Suprapubic skin (tissue), 4 donors: ENCODE data around the gene MYO1C. TPM values are rescaled to one million over a fixed set of nuclear protein-coding genes. Genes with fewer than 3 reads are reported as not detected.
"Not testable (repeated sequence)": the region's sequence is repeated elsewhere in the genome, so short reads cannot be mapped to it uniquely, and the experiment has no call there.

Source experiments
- DNase-seq, 2 donors: peaks; one replicate each; pipeline ENCODE4 v3.0.0-alpha.2; 2019; ENCODE audit warnings: low spot score in 2 of 2
- H3K27ac ChIP-seq: fragments of 200-600 bp; sonication (generic); one replicate; pipeline ENCODE4 v1.5.1; 2019
- H3K27me3 ChIP-seq: fragments of 200-600 bp; sonication (generic); one replicate; pipeline ENCODE4 v1.5.1; 2019
- H3K36me3 ChIP-seq: fragments of 200-600 bp; sonication (generic); one replicate; pipeline ENCODE4 v1.5.1; 2019
- H3K4me1 ChIP-seq: fragments of 200-600 bp; sonication (generic); one replicate; pipeline ENCODE4 v1.5.1; 2019
- H3K4me3 ChIP-seq: fragments of 200-600 bp; sonication (generic); one replicate; pipeline ENCODE4 v1.5.1; 2019; ENCODE audit warnings: mild to moderate bottlenecking
- H3K9me3 ChIP-seq: fragments of 200-600 bp; sonication (generic); one replicate; pipeline ENCODE4 v1.5.1; 2019
- EP300 ChIP-seq: sonication (generic); formaldehyde crosslinking; IDR thresholded peaks from one replicate; pipeline ENCODE4 v1.6.1; 2017; ENCODE audit warnings: antibody characterized with exemption
- POLR2A ChIP-seq, 2 donors: fragments of 450-650 bp; IDR thresholded peaks; one replicate each; pipeline ENCODE4 v1.6.1; 2017; ENCODE audit warnings: antibody characterized with exemption in 2 of 2, mild to moderate bottlenecking in 2 of 2, moderate library complexity in 2 of 2
- POLR2AphosphoS5 ChIP-seq, 3 donors: sonication (generic); formaldehyde crosslinking; IDR thresholded peaks; one replicate each; pipeline ENCODE4 v1.6.1; 2017; ENCODE audit warnings: antibody characterized with exemption in 3 of 3
- WGBS: methylation state at CpG from one replicate; pipeline ENCODE4 v1.1.5; 2018; 5-methylcytosine and 5-hydroxymethylcytosine counted together
- total RNA-seq, 4 donors: library from RNA; depleted of rRNA; stranded (reverse); fragments of >200 nt; gene quantifications; one replicate each; pipeline ENCODE4 v1.1.0, GENCODE V29; 2016
- TF ChIP-seq, protein P1 (sequence below), 2 donors: fragments of 200-600 bp in 1 of 2; fragments of 450-650 bp in 1 of 2; sonication (generic) in 1 of 2; IDR thresholded peaks; one replicate each; pipeline ENCODE4 v1.5.1; 2016 to 2019; ENCODE audit warnings: antibody characterized with exemption in 2 of 2, mild to moderate bottlenecking in 1 of 2, moderate library complexity in 1 of 2

The MYO1C gene
- total RNA-seq, 4 donors from 2014 or later, result 74.9 to 116 (median 103) TPM

DNA sequence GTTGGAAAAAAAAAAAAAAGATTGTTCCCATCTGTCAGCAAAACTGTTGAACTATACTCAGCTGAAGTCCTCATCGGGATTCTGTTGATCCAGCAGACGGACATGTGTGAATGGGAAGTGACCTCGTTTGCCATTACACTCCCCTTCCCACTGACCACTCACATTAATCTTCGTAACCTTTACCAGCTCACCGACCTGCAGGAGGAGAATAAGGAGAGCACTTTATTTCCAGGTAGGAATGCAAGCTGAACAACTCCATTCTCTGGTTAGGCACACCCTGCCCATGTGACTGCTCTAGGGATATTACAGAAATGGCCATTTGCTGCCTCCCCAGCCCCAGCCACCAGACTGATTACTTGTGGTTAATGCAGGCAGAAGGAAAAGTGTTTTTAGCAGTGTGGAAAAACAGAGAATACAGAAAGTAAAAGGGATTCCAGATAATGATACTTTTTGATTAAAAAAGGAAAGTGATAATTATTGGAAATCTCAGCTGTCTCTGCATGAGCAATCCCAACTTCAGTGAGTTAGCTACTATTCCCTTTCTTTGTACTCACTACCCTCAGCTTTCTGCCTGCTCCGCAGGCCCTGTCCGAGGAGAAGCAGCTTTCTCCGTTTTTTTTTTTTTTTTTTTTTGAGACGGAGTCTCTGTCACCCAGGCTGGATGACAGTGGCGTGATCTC, 68.9 kb downstream of the MYO1C start:
- peaks cover 54% of the 10 kb centered on the region for H3K36me3 ChIP-seq
- H3K27ac ChIP-seq, result peak overlapping the region; percentile 0
- no peak overlapping the region for H3K4me3 ChIP-seq
- no peak for DNase-seq
- no peaks in the 10 kb centered on the region for H3K9me3 ChIP-seq
- no peaks in the 10 kb centered on the region for H3K27me3 ChIP-seq
- H3K4me1 ChIP-seq, result peaks cover 10% of the 10 kb centered on the region
- TF ChIP-seq POLR2AphosphoS5 (IDR thresholded peaks at IDR 0.05) (no peak), EP300 (no peak), POLR2A (IDR thresholded peaks at IDR 0.05) (no peak)
- TF ChIP-seq, protein P1, sequence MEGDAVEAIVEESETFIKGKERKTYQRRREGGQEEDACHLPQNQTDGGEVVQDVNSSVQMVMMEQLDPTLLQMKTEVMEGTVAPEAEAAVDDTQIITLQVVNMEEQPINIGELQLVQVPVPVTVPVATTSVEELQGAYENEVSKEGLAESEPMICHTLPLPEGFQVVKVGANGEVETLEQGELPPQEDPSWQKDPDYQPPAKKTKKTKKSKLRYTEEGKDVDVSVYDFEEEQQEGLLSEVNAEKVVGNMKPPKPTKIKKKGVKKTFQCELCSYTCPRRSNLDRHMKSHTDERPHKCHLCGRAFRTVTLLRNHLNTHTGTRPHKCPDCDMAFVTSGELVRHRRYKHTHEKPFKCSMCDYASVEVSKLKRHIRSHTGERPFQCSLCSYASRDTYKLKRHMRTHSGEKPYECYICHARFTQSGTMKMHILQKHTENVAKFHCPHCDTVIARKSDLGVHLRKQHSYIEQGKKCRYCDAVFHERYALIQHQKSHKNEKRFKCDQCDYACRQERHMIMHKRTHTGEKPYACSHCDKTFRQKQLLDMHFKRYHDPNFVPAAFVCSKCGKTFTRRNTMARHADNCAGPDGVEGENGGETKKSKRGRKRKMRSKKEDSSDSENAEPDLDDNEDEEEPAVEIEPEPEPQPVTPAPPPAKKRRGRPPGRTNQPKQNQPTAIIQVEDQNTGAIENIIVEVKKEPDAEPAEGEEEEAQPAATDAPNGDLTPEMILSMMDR (IDR thresholded peaks at IDR 0.05), result no peak
- WGBS, result 77% methylated on average over 10 of the region's 10 CpGs

DNA sequence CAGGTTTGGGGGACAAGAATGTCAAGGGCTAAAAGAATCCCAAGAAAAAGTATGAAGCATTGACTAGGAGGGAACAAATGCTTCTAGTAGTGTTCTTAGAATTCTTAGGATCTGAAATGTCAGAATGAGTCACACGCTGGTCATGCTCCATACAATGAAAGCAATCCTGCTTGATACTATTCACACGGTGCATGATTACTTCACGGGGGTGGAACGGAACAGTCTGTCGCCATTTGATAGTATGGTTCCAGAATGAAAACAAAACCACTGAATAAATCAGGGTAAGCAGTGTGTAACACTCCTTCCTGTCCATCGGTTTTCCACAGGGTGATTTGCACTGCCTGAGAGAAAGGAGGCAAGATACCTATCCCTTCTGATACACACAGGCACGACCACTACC, 69.6 kb downstream of the MYO1C start:
- Histone ChIP-seq H3K36me3 (peaks cover 53% of the 10 kb centered on the region), H3K4me1 (peaks cover 10% of the 10 kb centered on the region), H3K27ac (peak overlapping the region; percentile 0), H3K27me3 (no peaks in the 10 kb centered on the region), H3K4me3 (no peak overlapping the region), H3K9me3 (no peaks in the 10 kb centered on the region)
- WGBS, result 86% methylated on average over 7 of the region's 7 CpGs
- no peak for DNase-seq
- TF ChIP-seq, protein P1 (IDR thresholded peaks at IDR 0.05), result no peak
- TF ChIP-seq POLR2A (IDR thresholded peaks at IDR 0.05) (no peak), POLR2AphosphoS5 (IDR thresholded peaks at IDR 0.05) (no peak), EP300 (no peak)

DNA sequence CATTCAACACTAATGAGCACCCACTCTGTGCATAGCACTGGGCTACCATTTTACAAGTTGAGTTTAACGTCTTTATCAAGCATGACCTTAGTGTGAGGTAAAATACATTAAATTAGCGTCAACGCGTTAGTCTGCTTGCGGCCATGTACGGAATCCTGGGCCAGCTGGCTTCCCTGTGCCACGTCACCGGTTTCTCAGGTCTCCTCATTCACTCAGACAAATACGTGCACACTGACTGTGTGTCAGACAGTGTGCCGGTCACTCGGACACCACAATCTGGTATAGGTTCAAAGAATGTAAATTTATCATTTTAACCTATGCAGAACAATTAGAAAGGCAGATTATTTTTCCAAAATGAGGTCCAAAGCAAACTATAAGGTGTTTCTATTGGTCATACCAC, 71.0 kb downstream of the MYO1C start:
- H3K9me3 ChIP-seq, result no peaks in the 10 kb centered on the region
- peaks cover 62% of the 10 kb centered on the region for H3K36me3 ChIP-seq
- TF ChIP-seq POLR2AphosphoS5 (IDR thresholded peaks at IDR 0.05) (no peak), EP300 (no peak)
- H3K27ac ChIP-seq, result no peak overlapping the region
- H3K4me1 ChIP-seq, result peaks cover 10% of the 10 kb centered on the region
- no peak for DNase-seq
- no peaks in the 10 kb centered on the region for H3K27me3 ChIP-seq
- 96% methylated on average over 11 of the region's 11 CpGs for WGBS
- H3K4me3 ChIP-seq, result no peak overlapping the region

- H3K27me3 ChIP-seq, result no peaks in the 10 kb centered on the region
- H3K36me3 ChIP-seq, result peaks cover 59% of the 10 kb centered on the region
- TF ChIP-seq, protein P1 (IDR thresholded peaks at IDR 0.05), result no peak
- TF ChIP-seq POLR2AphosphoS5 (IDR thresholded peaks at IDR 0.05) (no peak), POLR2A (IDR thresholded peaks at IDR 0.05) (no peak), EP300 (no peak)
- no peak for DNase-seq
- no peaks in the 10 kb centered on the region for H3K9me3 ChIP-seq
- H3K4me1 ChIP-seq, result peaks cover 10% of the 10 kb centered on the region
- no peak overlapping the region for H3K4me3 ChIP-seq
- WGBS, result 79% methylated on average over 2 of the region's 2 CpGs
- no peak overlapping the region for H3K27ac ChIP-seq
These were observed 71.5 kb downstream of the MYO1C start for GRCh38 chr17:1420981-1421380.

DNA sequence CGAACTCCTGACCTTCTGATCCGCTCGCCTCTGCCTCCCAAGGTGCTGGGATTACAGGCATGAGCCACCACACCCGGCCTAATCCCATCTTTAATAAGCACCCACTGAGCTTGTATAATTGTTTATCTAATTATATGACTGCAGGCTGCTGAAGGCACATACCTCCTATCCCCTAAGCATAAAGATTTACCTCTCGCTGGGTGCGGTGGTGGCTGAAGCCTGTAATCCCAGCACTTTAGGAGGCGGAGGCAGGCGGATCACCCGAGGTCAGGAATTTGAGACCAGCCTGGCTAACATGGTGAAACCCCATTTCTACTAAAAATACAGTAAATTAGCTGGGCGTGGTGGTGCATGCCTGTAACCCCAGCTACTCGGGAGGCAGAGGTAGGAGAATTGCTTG, 72.3 kb downstream of the MYO1C start:
- no peak overlapping the region for H3K27ac ChIP-seq
- no peak for DNase-seq
- WGBS, result 96% methylated on average over 11 of the region's 11 CpGs

DNA sequence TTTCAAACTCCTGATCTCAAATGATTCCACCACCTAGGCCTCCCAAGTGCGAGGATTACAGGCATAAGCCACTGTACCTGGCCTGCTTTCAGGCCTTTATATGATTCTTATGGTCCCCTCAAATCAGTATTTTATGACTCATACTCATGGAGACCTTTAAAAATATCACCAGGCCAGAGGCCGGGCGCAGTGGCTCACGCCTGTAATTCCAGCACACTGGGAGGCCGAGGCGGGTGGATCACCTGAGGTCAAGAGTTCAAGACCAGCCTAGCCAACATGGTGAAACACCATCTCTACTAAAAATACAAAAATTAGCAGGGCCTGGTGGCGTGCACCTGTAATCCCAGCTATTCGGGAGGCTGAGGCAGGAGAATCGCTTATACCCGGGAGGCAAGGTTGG, 74.0 kb downstream of the MYO1C start:
- H3K27ac ChIP-seq, H3K4me3 ChIP-seq, H3K9me3 ChIP-seq, DNase-seq, H3K4me1 ChIP-seq, H3K27me3 ChIP-seq: not testable (repeated sequence)
- peaks cover 44% of the 10 kb centered on the region for H3K36me3 ChIP-seq
- WGBS, result 92% methylated on average over 10 of the region's 10 CpGs

More for the DNA sequence above, 72.3 kb downstream of the MYO1C start:
- Histone ChIP-seq H3K27me3 (no peaks in the 10 kb centered on the region), H3K9me3 (no peaks in the 10 kb centered on the region), H3K36me3 (peaks cover 53% of the 10 kb centered on the region), H3K4me1 (peaks cover 10% of the 10 kb centered on the region), H3K4me3 (no peak overlapping the region)
- TF ChIP-seq POLR2A (IDR thresholded peaks at IDR 0.05) (no peak), EP300 (no peak), POLR2AphosphoS5 (IDR thresholded peaks at IDR 0.05) (no peak)
- TF ChIP-seq, protein P1 (IDR thresholded peaks at IDR 0.05), result no peak
